Vagina (tissue), 2 donors: ENCODE measurements around the gene BDKRB1.

Source experiments
- CTCF ChIP-seq, 3 experiments: fragments of 450-650 bp in 2 of 3; fragments of 200-600 bp in 1 of 3; sonication (generic) in 1 of 3; IDR thresholded peaks; one replicate each; pipeline ENCODE4 v1.5.1; 2017 to 2019; ENCODE audit warnings: antibody characterized with exemption in 3 of 3, mild to moderate bottlenecking in 2 of 3, moderate library complexity in 2 of 3
- POLR2A ChIP-seq, 2 donors: fragments of 450-650 bp; IDR thresholded peaks; one replicate each; pipeline ENCODE4 v1.6.1; 2017; ENCODE audit warnings: antibody characterized with exemption in 2 of 2, mild to moderate bottlenecking in 2 of 2, moderate library complexity in 2 of 2

GRCh38 chr14:96224480-96225096, 31.4 kb upstream of the BDKRB1 start:
- TF ChIP-seq CTCF (IDR thresholded peaks at IDR 0.05) (no peak), POLR2A (IDR thresholded peaks at IDR 0.05) (no peak)
